Lower lobe of right lung (tissue), 2 donors: ENCODE measurements around the gene IGF1. TPM values are rescaled to one million over a fixed set of nuclear protein-coding genes. Genes with fewer than 3 reads are reported as not detected.

Source experiments
- ATAC-seq, 2 donors: fragments of 200-7000 bp; cut with Tn5 transposase; one replicate each; pipeline ENCODE4 v1.9.1; 2020 to 2022; ENCODE audit warnings: mild to moderate bottlenecking in 2 of 2, moderate library complexity in 2 of 2
- DNase-seq: peaks from one replicate; pipeline ENCODE4 v3.0.0-alpha.2; 2020
- H3K27ac ChIP-seq: fragments of 200-600 bp; one replicate; pipeline ENCODE4 v1.8.0; 2022
- H3K27me3 ChIP-seq: fragments of 200-600 bp; one replicate; pipeline ENCODE4 v1.8.0; 2022; ENCODE audit warnings: low read depth
- H3K36me3 ChIP-seq: fragments of 200-600 bp; one replicate; pipeline ENCODE4 v1.8.0; 2022; ENCODE audit warnings: mild to moderate bottlenecking
- H3K4me1 ChIP-seq: fragments of 200-600 bp; one replicate; pipeline ENCODE4 v1.8.0; 2022
- H3K4me3 ChIP-seq: fragments of 200-600 bp; one replicate; pipeline ENCODE4 v1.8.0; 2022; ENCODE audit warnings: mild to moderate bottlenecking
- H3K9me3 ChIP-seq: fragments of 200-600 bp; one replicate; pipeline ENCODE4 v1.8.0; 2022
- CTCF ChIP-seq: fragments of 200-600 bp; IDR thresholded peaks from one replicate; pipeline ENCODE4 v1.8.0; 2022; ENCODE audit warnings: antibody characterized with exemption, mild to moderate bottlenecking
- intact Hi-C: fragments of 100-400 bp; cut with DNase I; formaldehyde crosslinking; loops from one replicate; pipeline ENCODE4 v1.11.0; 2022
- total RNA-seq: library from RNA; stranded (reverse); fragmentation: NEBNext Ultra II Directional; extraction: Animal tissue kit (Norgen Biotek cat#: 25700); gene quantifications from one replicate; pipeline ENCODE4 v1.2.1, GENCODE V29; 2021
- donor health status: DM: no; HTN: yes; CAD: no; lungs with severe emphysema.

IGF1 gene
- total RNA-seq, 1 donor from 2014 or later, result 16.9 TPM

GRCh38 chr12:102423462-102423861, 56.9 kb downstream of the IGF1 start:
- Histone ChIP-seq H3K4me3 (no peak overlapping the region), H3K36me3 (no peaks in the 10 kb centered on the region), H3K27ac (no peak overlapping the region), H3K4me1 (peaks cover 5% of the 10 kb centered on the region), H3K9me3 (no peaks in the 10 kb centered on the region), H3K27me3 (no peaks in the 10 kb centered on the region)
- TF ChIP-seq CTCF, result no peak
- intact Hi-C loops, result no loop called here
- ATAC-seq, result no peak
- DNase-seq, result no peak

GRCh38 chr12:102421802-102422583, 58.4 kb downstream of the IGF1 start:
- intact Hi-C loops, result no loop called here
- Histone ChIP-seq H3K36me3 (no peaks in the 10 kb centered on the region), H3K27me3 (no peaks in the 10 kb centered on the region), H3K27ac (no peak overlapping the region), H3K4me3 (no peak overlapping the region), H3K9me3 (no peaks in the 10 kb centered on the region), H3K4me1 (peaks cover 5% of the 10 kb centered on the region)
- DNase-seq (no peak), ATAC-seq (no peak)
- no peak for TF ChIP-seq CTCF

- DNase-seq (no peak), ATAC-seq (peak in 1 of 2 donors; percentile 11)
- H3K36me3 ChIP-seq, result no peaks in the 10 kb centered on the region
- H3K27ac ChIP-seq, result no peak overlapping the region
- H3K27me3 ChIP-seq, result no peaks in the 10 kb centered on the region
- H3K4me3 ChIP-seq, result no peak overlapping the region
- TF ChIP-seq CTCF, result no peak
- no peaks in the 10 kb centered on the region for H3K9me3 ChIP-seq
- intact Hi-C loops, result no loop called here
- H3K4me1 ChIP-seq, result no peaks in the 10 kb centered on the region
Observed at GRCh38 chr12:102419094-102419764, 61.1 kb downstream of the IGF1 start.

GRCh38 chr12:102417055-102417454, 63.3 kb downstream of the IGF1 start:
- TF ChIP-seq CTCF, result no peak
- intact Hi-C loops, result no loop called here
- DNase-seq, result no peak
- Histone ChIP-seq H3K27ac (no peak overlapping the region), H3K27me3 (no peaks in the 10 kb centered on the region), H3K4me1 (no peaks in the 10 kb centered on the region), H3K4me3 (no peak overlapping the region), H3K9me3 (no peaks in the 10 kb centered on the region), H3K36me3 (no peaks in the 10 kb centered on the region)
- ATAC-seq, result no peak

GRCh38 chr12:102415515-102415914, 64.8 kb downstream of the IGF1 start:
- H3K4me3 ChIP-seq, result no peak overlapping the region
- no peak for ATAC-seq
- intact Hi-C loops, result no loop called here
- H3K36me3 ChIP-seq, result no peaks in the 10 kb centered on the region
- H3K27me3 ChIP-seq, result no peaks in the 10 kb centered on the region
- DNase-seq, result no peak
- no peak for TF ChIP-seq CTCF
- no peaks in the 10 kb centered on the region for H3K9me3 ChIP-seq
- no peak overlapping the region for H3K27ac ChIP-seq
- H3K4me1 ChIP-seq, result no peaks in the 10 kb centered on the region
